Measurements from ENCODE around the gene POLDIP2. TPM values are rescaled to one million over a fixed set of nuclear protein-coding genes. Genes with fewer than 3 reads are reported as not detected.

The POLDIP2 gene
- total and polyA plus RNA-seq, 9 of the 15 experiments (the other 6 are each of a cell fraction or from before 2014, with no cell fraction given), result 22.0 to 137 (median 104) TPM

DNA sequence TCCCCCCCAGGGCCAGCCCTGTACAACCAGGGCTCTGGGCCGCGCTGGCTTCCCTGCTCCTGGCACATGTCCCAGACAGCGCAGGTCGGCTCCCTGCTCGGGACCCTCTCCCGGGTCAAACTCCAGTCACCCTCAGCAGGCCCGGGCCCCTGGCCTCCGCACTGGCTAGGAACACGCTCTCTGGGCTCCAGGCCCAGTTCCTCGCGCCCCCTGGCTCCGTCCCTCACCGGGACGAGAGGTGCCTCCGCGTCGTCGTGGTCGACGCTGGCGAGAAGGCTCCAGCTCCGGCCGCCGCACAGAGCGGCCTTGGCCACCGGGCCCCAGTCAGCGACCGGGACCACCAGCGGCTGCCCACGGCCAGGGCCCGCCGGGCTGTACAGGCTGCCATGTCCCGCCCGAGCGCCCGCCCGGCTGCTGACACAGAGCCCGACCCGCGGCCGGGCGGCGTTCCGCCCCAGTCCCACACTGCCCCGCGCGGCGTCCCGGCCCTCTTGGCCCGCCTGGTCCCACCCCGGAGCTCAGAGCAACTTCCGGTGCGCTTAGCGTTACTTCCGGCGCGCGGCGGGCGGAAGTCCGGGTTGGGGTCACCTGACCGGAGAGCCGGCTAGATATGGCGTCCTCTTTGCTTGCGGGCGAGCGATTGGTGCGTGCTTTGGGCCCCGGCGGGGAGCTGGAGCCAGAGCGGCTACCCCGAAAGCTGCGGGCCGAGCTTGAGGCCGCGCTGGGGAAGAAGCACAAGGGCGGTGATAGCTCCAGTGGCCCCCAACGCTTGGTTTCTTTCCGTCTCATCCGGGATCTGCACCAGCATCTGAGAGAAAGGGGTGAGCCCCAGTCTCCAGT is at the start of gene POLDIP2 (continued):
- TF ChIP-seq, protein P1, sequence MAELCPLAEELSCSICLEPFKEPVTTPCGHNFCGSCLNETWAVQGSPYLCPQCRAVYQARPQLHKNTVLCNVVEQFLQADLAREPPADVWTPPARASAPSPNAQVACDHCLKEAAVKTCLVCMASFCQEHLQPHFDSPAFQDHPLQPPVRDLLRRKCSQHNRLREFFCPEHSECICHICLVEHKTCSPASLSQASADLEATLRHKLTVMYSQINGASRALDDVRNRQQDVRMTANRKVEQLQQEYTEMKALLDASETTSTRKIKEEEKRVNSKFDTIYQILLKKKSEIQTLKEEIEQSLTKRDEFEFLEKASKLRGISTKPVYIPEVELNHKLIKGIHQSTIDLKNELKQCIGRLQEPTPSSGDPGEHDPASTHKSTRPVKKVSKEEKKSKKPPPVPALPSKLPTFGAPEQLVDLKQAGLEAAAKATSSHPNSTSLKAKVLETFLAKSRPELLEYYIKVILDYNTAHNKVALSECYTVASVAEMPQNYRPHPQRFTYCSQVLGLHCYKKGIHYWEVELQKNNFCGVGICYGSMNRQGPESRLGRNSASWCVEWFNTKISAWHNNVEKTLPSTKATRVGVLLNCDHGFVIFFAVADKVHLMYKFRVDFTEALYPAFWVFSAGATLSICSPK (IDR thresholded peaks at IDR 0.05; ENCODE audit: borderline replicate concordance), result no peak
- peak; percentile 93 for TF ChIP-seq RAD51 (IDR thresholded peaks at IDR 0.05; ENCODE audit: borderline replicate concordance, low read depth)
- TF ChIP-seq POLR2AphosphoS5 (IDR thresholded peaks at IDR 0.05; ENCODE audit: control insufficient read depth, insufficient read depth, low read depth, low read length), result peak; percentile 78
- TF ChIP-seq BHLHE40 (IDR thresholded peaks at IDR 0.05; ENCODE audit: low read length), result peak; percentile 70
- peak; percentile 82 for TF ChIP-seq NR2C1 (IDR thresholded peaks at IDR 0.05)
- peak; percentile 84 for TF ChIP-seq NR2C1 (tag; IDR thresholded peaks at IDR 0.05)
- peak; percentile 99 for TF ChIP-seq POLR2G (IDR thresholded peaks at IDR 0.05; ENCODE audit: low read depth, low read length)
- TF ChIP-seq CBX8 (IDR thresholded peaks at IDR 0.05; ENCODE audit: borderline replicate concordance, extremely low read depth, low read depth, low read length, poor library complexity, severe bottlenecking), result no peak
- TF ChIP-seq ZNF347 (CRISPR knock-in tag; IDR thresholded peaks at IDR 0.05; ENCODE audit: low read depth), result no peak
- TF ChIP-seq, protein P2, sequence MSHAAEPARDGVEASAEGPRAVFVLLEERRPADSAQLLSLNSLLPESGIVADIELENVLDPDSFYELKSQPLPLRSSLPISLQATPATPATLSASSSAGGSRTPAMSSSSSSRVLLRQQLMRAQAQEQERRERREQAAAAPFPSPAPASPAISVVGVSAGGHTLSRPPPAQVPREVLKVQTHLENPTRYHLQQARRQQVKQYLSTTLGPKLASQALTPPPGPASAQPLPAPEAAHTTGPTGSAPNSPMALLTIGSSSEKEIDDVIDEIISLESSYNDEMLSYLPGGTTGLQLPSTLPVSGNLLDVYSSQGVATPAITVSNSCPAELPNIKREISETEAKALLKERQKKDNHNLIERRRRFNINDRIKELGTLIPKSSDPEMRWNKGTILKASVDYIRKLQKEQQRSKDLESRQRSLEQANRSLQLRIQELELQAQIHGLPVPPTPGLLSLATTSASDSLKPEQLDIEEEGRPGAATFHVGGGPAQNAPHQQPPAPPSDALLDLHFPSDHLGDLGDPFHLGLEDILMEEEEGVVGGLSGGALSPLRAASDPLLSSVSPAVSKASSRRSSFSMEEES (CRISPR knock-in tag; IDR thresholded peaks at IDR 0.05), result peak; percentile 87
- peak; percentile 54; the same call in 1 of the 2 replicates for TF ChIP-seq NFRKB (IDR thresholded peaks at IDR 0.05; ENCODE audit: low read depth)
- TF ChIP-seq ZNF583 (CRISPR knock-in tag; IDR thresholded peaks at IDR 0.05), result no peak
- TF ChIP-seq COPS2 (conservative IDR thresholded peaks at IDR 0.05), result no peak
- TF ChIP-seq, protein P3, sequence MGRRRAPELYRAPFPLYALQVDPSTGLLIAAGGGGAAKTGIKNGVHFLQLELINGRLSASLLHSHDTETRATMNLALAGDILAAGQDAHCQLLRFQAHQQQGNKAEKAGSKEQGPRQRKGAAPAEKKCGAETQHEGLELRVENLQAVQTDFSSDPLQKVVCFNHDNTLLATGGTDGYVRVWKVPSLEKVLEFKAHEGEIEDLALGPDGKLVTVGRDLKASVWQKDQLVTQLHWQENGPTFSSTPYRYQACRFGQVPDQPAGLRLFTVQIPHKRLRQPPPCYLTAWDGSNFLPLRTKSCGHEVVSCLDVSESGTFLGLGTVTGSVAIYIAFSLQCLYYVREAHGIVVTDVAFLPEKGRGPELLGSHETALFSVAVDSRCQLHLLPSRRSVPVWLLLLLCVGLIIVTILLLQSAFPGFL (CRISPR knock-in tag; IDR thresholded peaks at IDR 0.05), result peak; percentile 77; the same call in 1 of the 2 replicates
- TF ChIP-seq SNAPC5 (CRISPR knock-in tag; IDR thresholded peaks at IDR 0.05), result no peak
- no peak for TF ChIP-seq ZNF146 (CRISPR knock-in tag; IDR thresholded peaks at IDR 0.05; ENCODE audit: unreplicated experiment)
- peak in 1 of 2 experiments; percentile 23; a peak in 1 of 4 replicates for TF ChIP-seq TBL1XR1 (IDR thresholded peaks at IDR 0.05; ENCODE audit: low read length in 2 of 2)
- peak; percentile 95 for TF ChIP-seq TAF1 (IDR thresholded peaks at IDR 0.05; ENCODE audit: control insufficient read depth, extremely low read depth, insufficient read depth, low read length, severe bottlenecking)
- 0 out of 2 replicates have a peak, but pooled peaks have one; percentile 40 for TF ChIP-seq ZNF175 (CRISPR knock-in tag; IDR thresholded peaks at IDR 0.05; ENCODE audit: low read depth)
- TF ChIP-seq PML (IDR thresholded peaks at IDR 0.05; ENCODE audit: low read length), result peak; percentile 60; the same call in 1 of the 2 replicates
- TF ChIP-seq HMG20B (CRISPR knock-in tag; IDR thresholded peaks at IDR 0.05), result no peak

Measured in K562 (cell line).